HEK293 (cell line): ENCODE data around the gene CADM1.
"Not testable (repeated sequence)": the region's sequence is repeated elsewhere in the genome, so short reads cannot be mapped to it uniquely, and the experiment has no call there.

Experiments
- CTCF ChIA-PET: fragments of 350-600 bp; formaldehyde crosslinking; extraction: SDS; loops from one replicate; lab custom pipeline; 2021; ENCODE audit warnings: antibody characterized with exemption; lab: Yijun Ruan, JAX
- POLR2A ChIA-PET: fragments of 300-600 bp; formaldehyde crosslinking; extraction: SDS; loops from one replicate; lab custom pipeline; 2020; ENCODE audit warnings: antibody characterized with exemption, inconsistent platforms; lab: Yijun Ruan, JAX
- H3K27ac ChIP-seq: fragments of 200-500 bp; sonication (Bioruptor generic); 2 replicates; pipeline ENCODE4 v1.5.1; 2014; ENCODE audit warnings: low read depth, low read length, control low read depth, inconsistent platforms; ENCODE audit errors: extremely low read depth
- H3K36me3 ChIP-seq, 2 experiments: fragments of 200-500 bp in 1 of 2; sonication (Bioruptor generic) in 1 of 2; 1 replicate in 1 of 2; 2 replicates in 1 of 2; pipeline ENCODE4 v1.5.1; 2014 to 2017; ENCODE audit warnings: inconsistent platforms in 2 of 2, low read length in 2 of 2; ENCODE audit not compliant: control insufficient read depth in 2 of 2, insufficient read depth in 1 of 2
- H3K4me1 ChIP-seq: fragments of 200-500 bp; sonication (Bioruptor generic); 2 replicates; pipeline ENCODE4 v1.5.1; 2014; ENCODE audit warnings: mild to moderate bottlenecking, low read length, inconsistent platforms; ENCODE audit not compliant: control insufficient read depth, insufficient read depth
- H3K4me3 ChIP-seq: 2 replicates; pipeline ENCODE4 v1.5.1; 2011; ENCODE audit warnings: low read depth, mild to moderate bottlenecking, control low read depth, low read length, moderate library complexity
- H3K9me3 ChIP-seq: fragments of 200-500 bp; sonication (Bioruptor generic); 2 replicates; pipeline ENCODE4 v1.5.1; 2014; ENCODE audit warnings: low read depth, low read length, inconsistent platforms; ENCODE audit not compliant: control insufficient read depth, insufficient read depth
- GLI2 ChIP-seq: fragments of 450-650 bp; formaldehyde crosslinking; IDR thresholded peaks from 2 replicates; pipeline ENCODE4; 2017; ENCODE audit warnings: missing biosample characterization, missing genetic modification characterization, low read depth, borderline replicate concordance
- HOXC10 ChIP-seq: sonication (generic); formaldehyde crosslinking; IDR thresholded peaks from 2 replicates; pipeline ENCODE4 v1.8.1; 2023; ENCODE audit warnings: mild to moderate bottlenecking, missing genetic modification reagents
- KLF9 ChIP-seq: fragments of 450-650 bp; formaldehyde crosslinking; IDR thresholded peaks from 2 replicates; pipeline ENCODE4 v1.5.1; 2016; ENCODE audit warnings: missing biosample characterization, missing genetic modification characterization, low read depth
- SP7 ChIP-seq: fragments of 450-650 bp; formaldehyde crosslinking; IDR thresholded peaks from 2 replicates; pipeline ENCODE4 v1.5.1; 2016; ENCODE audit warnings: missing biosample characterization, missing genetic modification characterization
- ZBTB48 ChIP-seq: fragments of 450-650 bp; formaldehyde crosslinking; IDR thresholded peaks from 2 replicates; pipeline ENCODE4 v1.5.1; 2016; ENCODE audit warnings: missing biosample characterization, missing genetic modification characterization
- ZFP41 ChIP-seq: fragments of 450-650 bp; formaldehyde crosslinking; IDR thresholded peaks from 2 replicates; pipeline ENCODE4 v1.5.1; 2016; ENCODE audit warnings: missing biosample characterization, missing genetic modification characterization, borderline replicate concordance
- ZNF133 ChIP-seq: fragments of 450-650 bp; formaldehyde crosslinking; IDR thresholded peaks from 2 replicates; pipeline ENCODE4 v1.5.1; 2016; ENCODE audit warnings: missing biosample characterization, missing genetic modification characterization
- ZNF146 ChIP-seq: fragments of 450-650 bp; formaldehyde crosslinking; IDR thresholded peaks from 2 replicates; pipeline ENCODE4 v1.5.1; 2016; ENCODE audit warnings: missing biosample characterization, missing genetic modification characterization
- ZNF157 ChIP-seq: fragments of 450-650 bp; formaldehyde crosslinking; IDR thresholded peaks from 2 replicates; pipeline ENCODE4 v1.5.1; 2016; ENCODE audit warnings: missing biosample characterization, missing genetic modification characterization
- ZNF24 ChIP-seq: fragments of 450-650 bp; formaldehyde crosslinking; IDR thresholded peaks from 2 replicates; pipeline ENCODE4 v1.5.1; 2016; ENCODE audit warnings: missing biosample characterization, missing genetic modification characterization
- ZNF354C ChIP-seq: fragments of 450-650 bp; formaldehyde crosslinking; IDR thresholded peaks from 2 replicates; pipeline ENCODE4 v1.5.1; 2016; ENCODE audit warnings: missing biosample characterization, missing genetic modification characterization, low read depth, borderline replicate concordance
- ZNF449 ChIP-seq: fragments of 450-650 bp; formaldehyde crosslinking; IDR thresholded peaks from 2 replicates; pipeline ENCODE4 v1.5.1; 2017; ENCODE audit warnings: missing biosample characterization, mild to moderate bottlenecking, missing genetic modification characterization, moderate library complexity
- ZNF555 ChIP-seq: fragments of 450-650 bp; formaldehyde crosslinking; conservative IDR thresholded peaks from 2 replicates; pipeline ENCODE4 v1.5.1; 2017; ENCODE audit warnings: missing biosample characterization, mild to moderate bottlenecking, missing genetic modification characterization, inconsistent platforms
- ZNF626 ChIP-seq: fragments of 450-650 bp; sonication (Bioruptor Pico); formaldehyde crosslinking; IDR thresholded peaks from 2 replicates; pipeline ENCODE4 v1.5.1; 2018; ENCODE audit warnings: missing biosample characterization, missing genetic modification characterization, inconsistent platforms
- ZNF658 ChIP-seq: fragments of 450-650 bp; formaldehyde crosslinking; IDR thresholded peaks from 2 replicates; pipeline ENCODE4; 2016; ENCODE audit warnings: missing biosample characterization, missing genetic modification characterization
- ZNF785 ChIP-seq: fragments of 450-650 bp; formaldehyde crosslinking; IDR thresholded peaks from 2 replicates; pipeline ENCODE4 v1.5.1; 2016; ENCODE audit warnings: missing biosample characterization, missing genetic modification characterization
- ZNF843 ChIP-seq: fragments of 450-650 bp; formaldehyde crosslinking; IDR thresholded peaks from 2 replicates; pipeline ENCODE4 v1.5.1; 2016; ENCODE audit warnings: missing biosample characterization, missing genetic modification characterization
- ZSCAN16 ChIP-seq: fragments of 450-650 bp; formaldehyde crosslinking; IDR thresholded peaks from 2 replicates; pipeline ENCODE4 v1.5.1; 2016; ENCODE audit warnings: missing biosample characterization, missing genetic modification characterization
- TF ChIP-seq, protein P1 (sequence below): fragments of 450-650 bp; formaldehyde crosslinking; IDR thresholded peaks from 2 replicates; pipeline ENCODE4 v1.5.1; 2016; ENCODE audit warnings: missing biosample characterization, missing genetic modification characterization
- TF ChIP-seq, protein P2 (sequence below): fragments of 450-650 bp; formaldehyde crosslinking; IDR thresholded peaks from 2 replicates; pipeline ENCODE4 v1.5.1; 2016; ENCODE audit warnings: missing biosample characterization, missing genetic modification characterization
- TF ChIP-seq, protein P3 (sequence below): fragments of 450-650 bp; formaldehyde crosslinking; IDR thresholded peaks from 2 replicates; pipeline ENCODE4 v1.5.1; 2017; ENCODE audit warnings: missing biosample characterization, missing genetic modification characterization

Gene CADM1

GRCh38 chr11:115474306-115474705, 29.9 kb downstream of the CADM1 start:
- H3K9me3 ChIP-seq, POLR2A ChIA-PET, CTCF ChIA-PET, H3K36me3 ChIP-seq, H3K27ac ChIP-seq, H3K4me3 ChIP-seq, H3K4me1 ChIP-seq: not testable (repeated sequence)
- TF ChIP-seq, protein P1, sequence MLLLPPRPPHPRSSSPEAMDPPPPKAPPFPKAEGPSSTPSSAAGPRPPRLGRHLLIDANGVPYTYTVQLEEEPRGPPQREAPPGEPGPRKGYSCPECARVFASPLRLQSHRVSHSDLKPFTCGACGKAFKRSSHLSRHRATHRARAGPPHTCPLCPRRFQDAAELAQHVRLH (tag by site-specific recombination) = peak; percentile 76; the same call in 1 of the 2 replicates
- TF ChIP-seq ZNF146 (tag by site-specific recombination) = peak; percentile 89

- no peaks in the 10 kb centered on the region for H3K9me3 ChIP-seq
- TF ChIP-seq ZNF658 (tag by site-specific recombination) (no peak), HOXC10 (CRISPR knock-in tag) (no peak), ZFP41 (no peak), ZNF354C (tag by site-specific recombination) (no peak), GLI2 (tag by site-specific recombination) (no peak), SP7 (tag by site-specific recombination) (no peak), ZNF785 (tag by site-specific recombination) (no peak), ZBTB48 (tag by site-specific recombination) (no peak), ZNF24 (tag by site-specific recombination) (no peak), ZSCAN16 (tag by site-specific recombination) (no peak), ZNF555 (tag by site-specific recombination) (no peak), ZNF843 (tag by site-specific recombination) (no peak), ZNF133 (no peak), KLF9 (tag by site-specific recombination) (no peak), ZNF626 (tag by site-specific recombination) (no peak), ZNF157 (no peak), ZNF449 (no peak)
- TF ChIP-seq, protein P2, sequence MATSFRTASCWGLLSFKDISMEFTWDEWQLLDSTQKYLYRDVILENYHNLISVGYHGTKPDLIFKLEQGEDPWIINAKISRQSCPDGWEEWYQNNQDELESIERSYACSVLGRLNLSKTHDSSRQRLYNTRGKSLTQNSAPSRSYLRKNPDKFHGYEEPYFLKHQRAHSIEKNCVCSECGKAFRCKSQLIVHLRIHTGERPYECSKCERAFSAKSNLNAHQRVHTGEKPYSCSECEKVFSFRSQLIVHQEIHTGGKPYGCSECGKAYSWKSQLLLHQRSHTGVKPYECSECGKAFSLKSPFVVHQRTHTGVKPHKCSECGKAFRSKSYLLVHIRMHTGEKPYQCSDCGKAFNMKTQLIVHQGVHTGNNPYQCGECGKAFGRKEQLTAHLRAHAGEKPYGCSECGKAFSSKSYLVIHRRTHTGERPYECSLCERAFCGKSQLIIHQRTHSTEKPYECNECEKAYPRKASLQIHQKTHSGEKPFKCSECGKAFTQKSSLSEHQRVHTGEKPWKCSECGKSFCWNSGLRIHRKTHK = no peak
- TF ChIP-seq, protein P3, sequence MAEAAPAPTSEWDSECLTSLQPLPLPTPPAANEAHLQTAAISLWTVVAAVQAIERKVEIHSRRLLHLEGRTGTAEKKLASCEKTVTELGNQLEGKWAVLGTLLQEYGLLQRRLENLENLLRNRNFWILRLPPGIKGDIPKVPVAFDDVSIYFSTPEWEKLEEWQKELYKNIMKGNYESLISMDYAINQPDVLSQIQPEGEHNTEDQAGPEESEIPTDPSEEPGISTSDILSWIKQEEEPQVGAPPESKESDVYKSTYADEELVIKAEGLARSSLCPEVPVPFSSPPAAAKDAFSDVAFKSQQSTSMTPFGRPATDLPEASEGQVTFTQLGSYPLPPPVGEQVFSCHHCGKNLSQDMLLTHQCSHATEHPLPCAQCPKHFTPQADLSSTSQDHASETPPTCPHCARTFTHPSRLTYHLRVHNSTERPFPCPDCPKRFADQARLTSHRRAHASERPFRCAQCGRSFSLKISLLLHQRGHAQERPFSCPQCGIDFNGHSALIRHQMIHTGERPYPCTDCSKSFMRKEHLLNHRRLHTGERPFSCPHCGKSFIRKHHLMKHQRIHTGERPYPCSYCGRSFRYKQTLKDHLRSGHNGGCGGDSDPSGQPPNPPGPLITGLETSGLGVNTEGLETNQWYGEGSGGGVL (tag by site-specific recombination) = no peak
- H3K4me3 ChIP-seq = no peak overlapping the region
- H3K27ac ChIP-seq = no peak overlapping the region
- ChIA-PET CTCF (no interaction called here), POLR2A (no interaction called here)
- H3K36me3 ChIP-seq = no peaks in the 10 kb centered on the region
- H3K4me1 ChIP-seq = peaks cover 6% of the 10 kb centered on the region
These were observed 31.0 kb downstream of the CADM1 start for GRCh38 chr11:115473167-115473566.
